ENCODE results near the gene SPRY1.
A peak's percentile ranks its signal among the peaks of the same experiment; 100 is the strongest.

Gene SPRY1

DNA sequence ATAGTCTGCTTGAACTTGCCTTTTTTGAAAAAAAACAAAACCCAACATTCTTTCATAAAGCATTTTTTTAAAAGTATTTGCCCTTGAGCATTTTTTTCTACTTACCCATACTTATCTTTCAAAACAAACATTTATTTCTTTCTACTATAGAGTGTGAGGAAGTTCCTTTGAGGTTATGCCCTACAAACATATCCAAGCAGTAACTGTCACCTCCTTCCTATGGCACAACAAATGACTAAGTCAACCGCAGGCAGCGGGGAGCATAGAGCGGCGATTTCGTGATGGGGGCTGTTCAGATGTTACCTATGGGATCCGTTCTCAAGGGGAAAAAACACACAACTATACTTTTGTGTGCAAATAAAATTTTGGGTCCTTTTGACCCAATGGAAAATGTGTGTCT is 19.4 kb downstream of the SPRY1 start:
- peak; percentile 75 for DNase-seq (ENCODE audit: low read depth)
- no peak for TF ChIP-seq CTCF (conservative IDR thresholded peaks at IDR 0.05; ENCODE audit: low read depth, low read length)
- H3K4me3 ChIP-seq (ENCODE audit: low read depth, low read length), result no peak overlapping the region

- no peak for TF ChIP-seq CTCF (conservative IDR thresholded peaks at IDR 0.05; ENCODE audit: low read depth, low read length)
- no peak overlapping the region for H3K4me3 ChIP-seq (ENCODE audit: low read depth, low read length)
- DNase-seq (ENCODE audit: low read depth), result peak; percentile 30
Measured at GRCh38 chr4:123417813-123418212, 21.2 kb downstream of the SPRY1 start.

- no peak for TF ChIP-seq CTCF (conservative IDR thresholded peaks at IDR 0.05; ENCODE audit: low read depth, low read length)
- H3K4me3 ChIP-seq (ENCODE audit: low read depth, low read length), result no peak overlapping the region
- peak; percentile 95 for DNase-seq (ENCODE audit: low read depth)
Measured at GRCh38 chr4:123418351-123418931, 21.8 kb downstream of the SPRY1 start.

- TF ChIP-seq CTCF (conservative IDR thresholded peaks at IDR 0.05; ENCODE audit: low read depth, low read length), result no peak
- no peak for DNase-seq (ENCODE audit: low read depth)
- no peak overlapping the region for H3K4me3 ChIP-seq (ENCODE audit: low read depth, low read length)
Measured at GRCh38 chr4:123419885-123420755, 23.5 kb downstream of the SPRY1 start.

DNA sequence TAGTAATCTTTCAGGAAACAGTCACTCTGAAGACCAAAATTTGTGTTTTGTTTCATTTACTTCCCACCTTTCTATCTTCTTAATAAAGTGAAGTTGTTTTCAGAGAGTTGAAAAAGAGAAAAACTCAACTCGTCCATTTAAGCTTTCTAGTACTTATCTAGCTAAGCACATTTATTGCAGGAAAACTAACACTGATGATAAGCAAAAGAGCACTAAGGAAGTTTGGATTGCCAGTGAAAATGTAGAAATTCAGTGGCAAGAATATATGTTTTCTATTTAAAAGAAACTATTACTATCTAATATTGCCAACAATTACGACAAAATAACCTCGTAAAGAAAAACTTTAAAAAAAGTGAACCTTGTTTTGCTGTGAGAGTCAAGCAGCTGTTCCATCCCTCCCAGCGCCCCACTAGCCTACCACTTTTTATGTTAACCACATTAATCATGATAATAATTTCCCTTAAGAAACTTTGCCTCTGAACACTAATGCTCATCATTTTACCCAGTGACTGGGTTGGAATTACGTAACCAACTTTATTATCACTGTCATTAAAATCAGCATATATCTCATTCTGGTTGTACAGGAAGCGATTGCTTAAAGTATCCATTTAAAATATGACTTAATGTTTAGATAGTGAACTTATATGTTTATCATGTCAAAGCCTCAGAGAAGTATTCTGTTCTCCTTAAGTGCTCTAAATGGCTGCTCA is 24.8 kb downstream of the SPRY1 start:
- TF ChIP-seq CTCF (conservative IDR thresholded peaks at IDR 0.05; ENCODE audit: low read depth, low read length), result no peak
- peak; percentile 35 for DNase-seq (ENCODE audit: low read depth)
- H3K4me3 ChIP-seq (ENCODE audit: low read depth, low read length), result no peak overlapping the region

GRCh38 chr4:123421937-123422781 is 25.6 kb downstream of the SPRY1 start:
- no peak for TF ChIP-seq CTCF (conservative IDR thresholded peaks at IDR 0.05; ENCODE audit: low read depth, low read length)
- no peak overlapping the region for H3K4me3 ChIP-seq (ENCODE audit: low read depth, low read length)
- no peak for DNase-seq (ENCODE audit: low read depth)
